GM18868 (cell line): Measurements from ENCODE around the gene EP300.

Experiments used
- ATAC-seq: cut with Tn5 transposase; IDR thresholded peaks from one replicate; pipeline ENCODE4 v1.9.1; 2021; ENCODE audit warnings: mild to moderate bottlenecking, moderate library complexity; ENCODE audit not compliant: unreplicated experiment

EP300 gene

DNA sequence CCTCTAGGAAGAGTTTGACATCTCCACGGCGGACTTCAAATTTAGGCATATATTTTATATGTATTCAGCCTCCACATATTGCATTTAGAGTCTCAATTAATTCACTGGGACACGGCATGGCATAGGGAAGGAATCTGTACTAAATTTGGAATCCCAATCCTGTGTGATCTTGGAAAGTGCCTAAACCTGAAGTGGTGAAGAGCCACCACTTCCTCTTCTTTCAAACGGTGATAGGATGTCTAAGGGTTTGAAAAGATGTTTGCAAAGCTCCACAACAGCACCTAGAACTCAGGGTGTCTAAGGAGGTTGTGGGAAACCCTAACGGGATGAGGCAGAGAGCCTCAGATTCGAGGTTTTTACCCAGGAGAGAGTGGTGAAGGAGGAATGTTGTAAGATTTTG, 111.7 kb downstream of the EP300 start:
- no peak for ATAC-seq

DNA sequence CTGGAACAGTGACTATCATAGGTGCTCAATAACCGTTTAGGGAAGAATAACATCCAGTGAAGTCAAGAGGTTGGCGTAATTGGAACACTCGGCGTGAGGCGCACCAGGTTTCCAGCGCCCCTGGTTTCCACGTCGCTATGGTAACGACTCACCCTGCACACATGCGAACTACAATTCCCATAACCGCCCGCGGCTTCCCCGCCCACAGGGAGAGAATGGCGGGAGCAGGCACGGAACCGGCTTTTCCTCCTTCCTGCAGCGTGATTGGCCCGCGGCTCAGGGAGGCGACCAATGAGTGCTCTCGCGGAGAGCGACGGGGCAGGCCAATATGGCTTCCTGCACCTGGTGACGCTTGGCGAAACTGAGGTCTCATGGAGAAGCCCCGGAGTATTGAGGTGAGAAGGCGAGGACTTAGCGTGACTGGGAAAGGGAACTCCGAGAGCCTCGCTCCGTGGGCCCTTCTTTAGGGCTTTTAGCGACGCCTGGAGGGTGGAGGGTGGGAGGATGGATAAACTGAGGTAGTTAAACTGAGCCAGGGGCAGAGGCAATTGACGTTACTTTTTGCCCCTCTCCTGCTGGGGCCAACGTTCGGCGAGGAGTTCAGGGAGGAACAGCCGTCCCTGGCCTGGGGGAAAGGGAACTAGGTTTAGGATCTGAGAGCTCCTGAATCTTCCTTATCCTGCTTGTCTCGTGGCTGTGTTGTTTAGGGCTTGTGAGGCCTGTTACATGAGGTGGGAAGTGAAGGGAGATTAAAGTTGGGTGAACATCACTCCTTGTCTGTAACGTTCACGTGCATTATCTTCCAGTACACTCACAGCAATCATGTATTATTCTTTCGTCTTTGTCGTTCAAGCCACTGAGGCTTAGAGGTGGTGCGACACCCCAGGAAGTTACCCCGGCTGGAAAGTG, 112.9 kb downstream of the EP300 start, which contains the start of gene L3MBTL2:
L3MBTL2 (plus strand) TSS at position 321 of the 909 bp plus-strand sequence; CDS start at position 372, 51 bp downstream.
- peak; percentile 98 for ATAC-seq

DNA sequence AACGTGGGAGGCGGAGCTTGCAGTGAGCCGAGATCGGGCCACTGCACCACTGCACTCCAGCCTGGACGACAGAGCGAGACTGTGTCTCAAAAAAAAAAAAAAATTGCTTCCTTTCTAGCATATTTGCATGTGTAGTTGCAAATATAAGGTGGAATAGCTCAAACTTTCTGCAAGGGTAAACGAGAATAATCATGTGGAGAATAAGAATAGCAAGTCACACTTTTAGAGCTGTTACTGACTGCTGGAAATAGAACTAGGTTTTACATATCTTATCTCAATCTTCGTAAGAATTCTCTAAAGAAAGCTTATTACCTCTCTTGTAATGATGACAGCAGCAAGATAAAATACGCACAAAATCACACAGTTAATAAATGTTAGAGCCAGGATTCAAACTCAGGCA, 114.3 kb downstream of the EP300 start:
- ATAC-seq = no peak

DNA sequence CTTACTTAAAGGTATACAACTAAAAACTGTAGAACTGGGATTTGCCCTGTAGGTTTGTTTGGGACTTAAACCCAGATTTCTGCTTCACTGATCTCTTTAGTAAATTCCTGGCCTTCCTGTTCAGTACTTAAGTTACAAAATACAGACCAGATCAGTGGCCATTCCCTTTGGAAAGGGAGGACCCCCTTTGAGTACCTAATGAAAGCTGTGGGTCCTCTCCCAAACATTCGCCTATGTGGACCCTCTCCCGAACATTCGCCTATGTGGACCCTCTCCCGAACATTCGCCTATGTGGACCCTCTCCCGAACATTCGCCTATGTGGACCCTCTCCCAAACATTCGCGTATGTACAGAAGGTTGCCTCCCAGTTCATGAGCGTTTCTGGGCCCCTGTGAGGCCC, 123.0 kb downstream of the EP300 start:
- no peak for ATAC-seq

DNA sequence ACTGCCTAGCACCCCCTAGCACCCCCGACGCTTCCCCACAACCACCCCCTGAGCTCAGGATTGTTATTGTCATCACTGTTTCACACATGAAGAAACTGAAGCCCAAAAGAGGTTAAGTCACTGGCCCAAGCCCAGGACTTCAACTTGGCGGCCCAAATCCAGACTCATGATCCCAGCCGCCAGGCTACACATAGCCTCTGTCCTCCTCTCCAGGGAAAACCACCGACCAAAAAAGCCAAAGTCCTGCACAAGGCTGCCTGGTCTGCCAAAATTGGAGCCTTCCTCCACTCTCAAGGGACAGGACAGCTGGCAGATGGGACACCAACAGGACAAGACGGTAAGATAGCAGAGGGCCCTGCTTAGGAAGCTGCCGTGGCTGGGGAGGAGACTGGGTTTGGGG, 123.5 kb downstream of the EP300 start:
- no peak for ATAC-seq

DNA sequence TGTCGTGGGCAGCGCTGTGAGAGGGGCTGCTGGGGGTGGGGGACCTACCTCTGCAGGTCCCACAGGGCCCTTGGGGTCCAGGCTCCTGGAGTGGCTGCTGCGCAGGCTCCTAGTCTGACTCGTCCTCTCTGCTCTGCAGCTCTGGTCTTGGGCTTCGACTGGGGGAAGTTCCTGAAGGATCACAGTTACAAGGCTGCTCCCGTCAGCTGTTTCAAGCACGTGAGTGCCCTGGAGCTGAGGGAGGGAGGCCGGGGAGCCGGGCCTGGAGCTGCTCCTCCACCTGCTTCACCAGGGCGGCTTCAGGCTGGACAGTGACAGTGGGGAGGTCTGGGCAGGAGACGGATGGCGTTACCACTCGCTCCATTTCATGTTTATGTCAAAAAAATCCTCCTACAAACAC, 124.6 kb downstream of the EP300 start:
- no peak for ATAC-seq

DNA sequence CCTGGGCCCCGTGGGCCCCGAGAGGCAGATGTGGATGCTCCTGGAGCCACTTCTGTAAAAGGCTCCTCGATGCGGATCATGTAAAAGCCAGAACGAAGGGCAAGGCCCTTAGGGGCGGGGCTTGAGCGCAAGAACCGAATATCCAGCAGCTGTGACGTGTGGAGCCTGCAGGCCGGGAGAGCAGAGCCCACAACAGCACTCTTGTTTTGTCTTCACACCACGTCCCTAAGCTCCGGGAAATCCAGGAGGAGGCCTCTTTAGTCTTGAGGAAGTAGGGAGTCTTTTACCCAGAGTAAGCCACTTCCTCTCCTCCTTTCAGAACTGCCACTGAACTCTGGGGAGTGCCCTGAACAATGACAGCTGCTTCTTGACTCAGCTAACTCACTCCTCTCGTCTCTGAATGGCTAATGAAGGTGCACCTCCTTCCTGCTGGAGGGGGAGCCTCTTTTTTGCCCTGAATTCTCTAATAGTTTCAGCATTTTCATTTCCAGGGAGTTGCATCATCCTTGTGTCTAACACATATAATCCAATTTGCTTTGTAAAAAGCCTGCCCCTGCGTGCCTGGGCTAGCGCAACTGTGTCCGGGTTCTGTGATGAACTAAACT, 125.3 kb downstream of the EP300 start:
- ATAC-seq = peak; percentile 53

DNA sequence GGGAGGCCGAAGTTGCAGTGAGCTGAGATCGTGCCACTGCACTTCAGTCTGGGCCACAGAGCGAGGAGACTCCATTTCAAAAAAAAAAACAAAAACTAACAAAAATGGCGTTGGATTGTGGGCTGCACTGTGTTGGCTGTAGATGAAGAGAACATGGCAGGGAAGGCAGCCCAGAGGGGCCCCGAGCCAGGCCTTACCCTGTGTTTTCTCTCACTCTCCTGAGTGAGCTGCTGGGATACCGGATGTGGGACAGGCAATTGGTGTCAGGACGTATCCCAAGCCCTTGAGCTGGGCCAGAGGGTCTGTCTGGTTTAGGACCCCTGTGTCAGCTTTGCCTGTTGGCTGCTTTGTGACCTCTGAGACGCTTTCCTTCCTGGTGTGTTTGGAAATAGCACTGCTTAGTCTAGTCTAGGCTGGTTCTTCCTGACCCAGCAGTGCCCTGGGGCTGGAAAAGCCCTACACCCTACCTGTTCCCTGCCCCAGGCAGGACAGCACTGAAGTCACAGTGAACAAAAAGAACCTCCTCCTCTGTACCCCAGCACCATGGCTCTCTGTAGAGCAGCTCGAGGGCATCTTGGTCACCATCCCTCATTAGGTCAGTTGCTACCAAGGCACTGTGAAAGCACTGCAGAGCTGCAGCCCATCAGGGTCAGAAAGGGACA, 130.6 kb downstream of the EP300 start:
- no peak for ATAC-seq

DNA sequence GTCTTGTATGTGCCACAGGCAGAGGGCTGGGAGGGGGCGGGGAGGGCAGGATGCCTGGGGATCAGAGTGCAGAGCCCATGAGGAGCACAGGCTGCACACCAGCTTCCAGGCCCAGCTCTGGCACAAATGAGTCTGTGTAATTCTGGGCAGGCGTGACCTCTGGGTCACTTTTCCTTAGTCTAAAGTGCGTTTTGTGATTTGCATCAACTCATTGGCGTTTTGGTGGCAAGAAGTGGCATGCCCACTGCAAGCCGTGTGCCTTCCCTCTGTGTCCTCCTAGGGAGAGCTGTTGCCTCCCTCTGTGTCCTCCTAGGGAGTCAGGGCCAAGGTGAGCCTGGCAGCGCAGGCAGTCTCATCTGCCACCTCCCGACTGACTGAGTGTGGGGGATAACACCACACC, 131.1 kb downstream of the EP300 start:
- ATAC-seq = no peak

DNA sequence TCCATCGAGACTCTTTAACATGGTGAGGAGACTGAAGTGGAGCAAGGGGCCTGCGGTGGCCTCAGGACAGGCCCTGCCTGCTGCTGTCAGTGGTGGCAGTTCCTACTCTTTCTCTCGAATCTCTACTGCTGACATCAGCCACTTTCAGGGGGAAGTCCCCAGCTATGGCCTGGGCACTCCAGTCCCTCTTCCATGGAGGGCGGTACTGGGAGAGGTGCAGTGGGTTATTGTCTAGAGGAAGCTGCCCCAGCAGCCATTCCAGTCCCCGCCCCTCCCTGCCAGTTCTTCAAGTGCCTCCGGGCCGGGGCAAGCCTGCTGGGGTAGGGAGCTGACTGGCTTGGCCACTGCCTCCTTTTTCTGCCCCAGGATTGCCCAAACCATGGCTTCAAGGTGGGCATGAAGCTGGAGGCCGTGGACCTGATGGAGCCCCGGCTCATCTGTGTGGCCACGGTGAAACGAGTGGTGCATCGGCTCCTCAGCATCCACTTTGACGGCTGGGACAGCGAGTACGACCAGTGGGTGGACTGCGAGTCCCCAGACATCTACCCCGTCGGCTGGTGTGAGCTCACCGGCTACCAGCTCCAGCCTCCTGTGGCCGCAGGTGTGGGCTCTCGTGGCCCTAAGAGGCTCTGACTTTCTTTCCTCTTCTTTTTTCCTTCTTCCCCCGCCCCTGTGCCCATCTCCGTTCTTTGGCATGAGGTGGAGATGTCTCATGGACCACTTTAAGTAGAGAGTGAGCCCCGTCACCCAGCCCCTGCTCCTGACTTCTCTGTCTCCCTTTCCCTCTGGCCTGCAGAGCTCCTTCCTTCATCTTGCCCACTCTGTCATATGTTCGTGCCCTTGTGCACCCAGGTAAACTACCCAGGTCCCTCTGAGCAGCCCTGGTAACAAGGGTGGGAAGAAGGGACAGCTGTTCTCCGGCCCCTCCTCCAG, 134.6 kb downstream of the EP300 start:
- ATAC-seq = no peak

DNA sequence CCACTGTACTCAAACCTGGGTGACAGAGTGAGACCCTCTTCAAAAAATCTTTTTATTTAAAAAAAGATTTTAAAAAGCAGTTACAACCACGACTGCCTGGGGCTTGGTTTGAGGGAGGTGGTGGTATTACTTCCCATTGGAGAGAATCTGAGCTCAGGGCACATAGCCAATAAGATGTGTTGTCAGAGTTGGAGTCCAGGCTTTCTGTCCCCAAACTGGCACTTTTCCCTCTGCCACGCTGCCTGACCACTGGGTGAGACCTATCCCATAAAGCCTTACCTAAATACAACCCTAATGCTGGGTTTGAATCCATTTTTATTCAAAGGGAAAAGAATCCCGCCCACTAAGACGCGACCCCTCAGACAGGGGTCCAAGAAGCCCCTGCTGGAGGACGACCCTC, 136.8 kb downstream of the EP300 start:
- ATAC-seq = no peak
